HCT116 (cell line): Measurements from ENCODE around the gene REG1A. TPM values are rescaled to one million over a fixed set of nuclear protein-coding genes. Genes with fewer than 3 reads are reported as not detected.

Source experiments
- ATAC-seq: fragments of 200-7000 bp; cut with Tn5 transposase; 2 replicates; pipeline ENCODE4 v1.9.1; 2020; ENCODE audit warnings: mild to moderate bottlenecking, moderate library complexity
- BruUV-seq: library from RNA; stranded (reverse); fragments of 400-500 nt; replicated peaks from 2 replicates; lab custom pipeline; 2021; lab: Mats Ljungman, UMichigan
- CTCF ChIA-PET: fragments of 300-600 bp; sonication (Branson Sonifier 250); formaldehyde crosslinking; loops from one replicate; lab custom pipeline; 2021; ENCODE audit warnings: antibody characterized with exemption; lab: Charles Lee
- POLR2A ChIA-PET: fragments of 300-600, 350-600 bp; sonication (Branson Sonifier 250); formaldehyde crosslinking; loops from one replicate; lab custom pipeline; 2021; ENCODE audit warnings: antibody characterized with exemption; lab: Charles Lee
- RAD21 ChIA-PET, 2 experiments: fragments of 300-600 bp; sonication (Branson Sonifier 250); formaldehyde crosslinking; loops; one replicate each; lab custom pipeline; 2023; ENCODE audit warnings: low total read pairs in 2 of 2; ENCODE audit not compliant: uncharacterized antibody in 2 of 2, unreplicated experiment in 2 of 2, low non-redundant PET in 1 of 2; lab: Charles Lee
- DNase-seq: peaks from one replicate; pipeline ENCODE4 v3.0.0-alpha.2; 2010; ENCODE audit warnings: low read depth, low spot score
- H2AFZ ChIP-seq: fragments of 200-600 bp; shearing (Covaris generic), sonication (generic); 2 replicates; pipeline ENCODE4 v1.6.1; 2017; ENCODE audit warnings: low read depth, mixed run types, mixed read lengths, antibody characterized with exemption, low read length; ENCODE audit not compliant: poor library complexity, severe bottlenecking
- H3K27ac ChIP-seq: 2 replicates; pipeline ENCODE4 v1.5.1; 2012; ENCODE audit warnings: low read depth, low read length
- H3K27me3 ChIP-seq: fragments of 200-600 bp; sonication (generic); 2 replicates; pipeline ENCODE4 v1.6.1; 2016; ENCODE audit warnings: mixed run types, low read length, mixed read lengths; ENCODE audit not compliant: insufficient read depth
- H3K36me3 ChIP-seq, 2 experiments: fragments of 200-500 bp in 1 of 2; fragments of 200-600 bp in 1 of 2; sonication (Bioruptor generic) in 1 of 2; sonication (generic) in 1 of 2; 2 replicates each; pipeline versions ENCODE4 v1.5.1 to v1.6.1; 2014 to 2016; ENCODE audit warnings: low read length in 2 of 2, inconsistent platforms in 1 of 2, mixed read lengths in 1 of 2, mixed run types in 1 of 2; ENCODE audit not compliant: insufficient read depth in 2 of 2, control insufficient read depth in 1 of 2
- H3K4me1 ChIP-seq, 2 experiments: fragments of 200-600 bp in 1 of 2; sonication (generic) in 1 of 2; 2 replicates each; pipeline versions ENCODE4 v1.5.1 to v1.6.1; 2012 to 2017; ENCODE audit warnings: low read length in 2 of 2, inconsistent platforms in 1 of 2, mild to moderate bottlenecking in 1 of 2, mixed read lengths in 1 of 2, mixed run types in 1 of 2, moderate library complexity in 1 of 2; ENCODE audit not compliant: insufficient read depth in 2 of 2, control insufficient read depth in 1 of 2
- H3K4me2 ChIP-seq: fragments of 200-600 bp; sonication (generic); 2 replicates; pipeline ENCODE4 v1.6.1; 2017; ENCODE audit warnings: mixed run types, low read length, mixed read lengths
- H3K4me3 ChIP-seq, 2 experiments: fragments of 200-600 bp in 1 of 2; sonication (generic) in 1 of 2; replicated peaks in 1 of 2; 2 replicates each; pipeline ENCODE4 v1.5.1; 2011 to 2016; ENCODE audit warnings: low read length in 2 of 2, control low read depth in 1 of 2, low read depth in 1 of 2, mild to moderate bottlenecking in 1 of 2, mixed read lengths in 1 of 2, mixed run types in 1 of 2
- H3K79me2 ChIP-seq: fragments of 200-600 bp; sonication (generic); 2 replicates; pipeline ENCODE4 v1.6.1; 2017; ENCODE audit warnings: mild to moderate bottlenecking, mixed run types, low read length, moderate library complexity, mixed read lengths; ENCODE audit not compliant: insufficient read depth
- H3K9ac ChIP-seq: fragments of 200-600 bp; sonication (generic); 2 replicates; pipeline ENCODE4 v1.6.1; 2016; ENCODE audit warnings: low read length, mixed read lengths
- H3K9me2 ChIP-seq: fragments of 200-600 bp; sonication (generic), shearing (Covaris generic); 2 replicates; pipeline ENCODE4 v1.6.1; 2017; ENCODE audit warnings: mixed run types, mild to moderate bottlenecking, moderate library complexity; ENCODE audit not compliant: insufficient read depth
- H3K9me3 ChIP-seq, 2 experiments: fragments of 200-500 bp in 1 of 2; fragments of 200-600 bp in 1 of 2; sonication (Bioruptor generic) in 1 of 2; sonication (generic) in 1 of 2; 2 replicates each; pipeline ENCODE4 v1.6.1; 2014 to 2017; ENCODE audit warnings: low read length in 2 of 2, mixed read lengths in 2 of 2, inconsistent platforms in 1 of 2, low read depth in 1 of 2, mild to moderate bottlenecking in 1 of 2, mixed run types in 1 of 2, moderate library complexity in 1 of 2; ENCODE audit not compliant: control insufficient read depth in 1 of 2, insufficient read depth in 1 of 2
- H4K20me1 ChIP-seq: fragments of 200-600 bp; sonication (generic), shearing (Covaris generic); 2 replicates; pipeline ENCODE4 v1.6.1; 2017; ENCODE audit warnings: mixed run types, mild to moderate bottlenecking, moderate library complexity; ENCODE audit not compliant: insufficient read depth
- ATF3 ChIP-seq: IDR thresholded peaks from 2 replicates; pipeline ENCODE4 v1.6.1; 2012
- CBX3 ChIP-seq: IDR thresholded peaks from 2 replicates; pipeline ENCODE4 v1.6.1; 2012; ENCODE audit warnings: low read depth
- CTCF ChIP-seq, 3 experiments: fragments of 200-600 bp in 1 of 3; sonication (generic) in 1 of 3; IDR thresholded peaks in 2 of 3; conservative IDR thresholded peaks in 1 of 3; 2 replicates each; pipeline ENCODE4 v1.5.1; 2012 to 2017; ENCODE audit warnings: low read depth in 2 of 3, low read length in 2 of 3, antibody characterized with exemption in 1 of 3, borderline replicate concordance in 1 of 3, control low read depth in 1 of 3, mild to moderate bottlenecking in 1 of 3, mixed read lengths in 1 of 3, mixed run types in 1 of 3, moderate library complexity in 1 of 3; ENCODE audit not compliant: insufficient read depth in 1 of 3
- EGR1 ChIP-seq: IDR thresholded peaks from 2 replicates; pipeline ENCODE4 v1.6.1; 2012; ENCODE audit warnings: low read depth
- ELF1 ChIP-seq: IDR thresholded peaks from 2 replicates; pipeline ENCODE4 v1.6.1; 2012; ENCODE audit warnings: low read depth, borderline replicate concordance
- EZH2 ChIP-seq: fragments of 200-600 bp; sonication (generic); IDR thresholded peaks from 2 replicates; pipeline ENCODE4 v1.6.1; 2017; ENCODE audit warnings: antibody characterized with exemption, mixed run types
- EZH2phosphoT487 ChIP-seq: fragments of 200-600 bp; IDR thresholded peaks from 2 replicates; pipeline ENCODE4 v1.6.1; 2018; ENCODE audit warnings: antibody characterized with exemption, borderline replicate concordance
- FOSL1 ChIP-seq: IDR thresholded peaks from 2 replicates; pipeline ENCODE4 v1.6.1; 2012; ENCODE audit warnings: low read depth
- JUND ChIP-seq: IDR thresholded peaks from 2 replicates; pipeline ENCODE4 v1.6.1; 2012
- MAX ChIP-seq: IDR thresholded peaks from 2 replicates; pipeline ENCODE4 v1.6.1; 2012
- POLR2A ChIP-seq: IDR thresholded peaks from 2 replicates; pipeline ENCODE4 v1.7.0; 2011; ENCODE audit warnings: borderline replicate concordance; ENCODE audit not compliant: insufficient read depth, insufficient read length; ENCODE audit errors: extremely low read depth
- POLR2AphosphoS5 ChIP-seq: IDR thresholded peaks from 2 replicates; pipeline ENCODE4 v1.6.1; 2011; ENCODE audit warnings: mild to moderate bottlenecking, low read depth, low read length, moderate library complexity
- RAD21 ChIP-seq: IDR thresholded peaks from 2 replicates; pipeline ENCODE4 v1.6.1; 2012; ENCODE audit warnings: low read depth, mild to moderate bottlenecking
- SP1 ChIP-seq: IDR thresholded peaks from 2 replicates; pipeline ENCODE4 v1.6.1; 2012; ENCODE audit warnings: low read depth
- SRF ChIP-seq: IDR thresholded peaks from 2 replicates; pipeline ENCODE4 v1.6.1; 2012; ENCODE audit warnings: low read depth
- TCF7L2 ChIP-seq: IDR thresholded peaks from 2 replicates; pipeline ENCODE4 v1.7.0; 2011; ENCODE audit warnings: borderline replicate concordance, inconsistent platforms; ENCODE audit not compliant: insufficient read depth, insufficient read length; ENCODE audit errors: extremely low read depth
- YY1 ChIP-seq: IDR thresholded peaks from 2 replicates; pipeline ENCODE4 v1.6.1; 2011; ENCODE audit warnings: low read length, low read depth, moderate library complexity, mild to moderate bottlenecking; ENCODE audit not compliant: insufficient replicate concordance; ENCODE audit errors: extremely low read depth
- ZBTB33 ChIP-seq: IDR thresholded peaks from 2 replicates; pipeline ENCODE4 v1.6.1; 2011; ENCODE audit warnings: mild to moderate bottlenecking, low read length, moderate library complexity; ENCODE audit not compliant: insufficient replicate concordance; ENCODE audit errors: extremely low read depth
- ZNF274 ChIP-seq: fragments of 200-500 bp; sonication (Bioruptor generic); IDR thresholded peaks from 2 replicates; pipeline ENCODE4 v1.6.1; 2014; ENCODE audit warnings: mild to moderate bottlenecking, low read depth, low read length, inconsistent platforms
- intact Hi-C: fragments of 100-400 bp; cut with micrococcal nuclease; formaldehyde crosslinking; loops from 2 replicates; pipeline ENCODE4 v1.10.0; 2022
- total RNA-seq: library from RNA; stranded (reverse); gene quantifications from one replicate; pipeline ENCODE4 v1.2.1, GENCODE V29; 2021; ENCODE audit not compliant: unreplicated experiment

Gene REG1A
- total RNA-seq, 1 experiment from 2014 or later: 5.2 TPM

- BruUV-seq: no TSS peak
- ATAC-seq: no peak
- RAD21 ChIA-PET: no interaction called here
Measured at GRCh38 chr2:79105259-79105658, 15.0 kb upstream of the REG1A start.

More at GRCh38 chr2:79105259-79105658, 15.0 kb upstream of the REG1A start:
- Histone ChIP-seq H3K27me3 (no peaks in the 10 kb centered on the region), H3K27ac (no peak overlapping the region), H3K36me3 (no peaks in the 10 kb centered on the region), H3K79me2 (no peaks in the 10 kb centered on the region), H2AFZ (no peak overlapping the region), H3K9ac (no peak overlapping the region), H3K4me3 (no peak overlapping the region), H3K9me2 (no peaks in the 10 kb centered on the region), H3K4me2 (no peak overlapping the region), H3K4me1 (no peaks in the 10 kb centered on the region), H3K9me3 (peaks cover 0 to 5% of the 10 kb centered on the region in 2 experiments; a peak in 2 of 4 replicates), H4K20me1 (no peaks in the 10 kb centered on the region)
- intact Hi-C loops: no loop called here
- TF ChIP-seq YY1 (no peak), EGR1 (no peak), RAD21 (no peak), EZH2phosphoT487 (no peak), POLR2AphosphoS5 (no peak), CBX3 (no peak), POLR2A (no peak), FOSL1 (no peak), CTCF (IDR thresholded peaks at IDR 0.05 in 2 of 3, conservative IDR thresholded peaks at IDR 0.05 in 1 of 3; ENCODE audit: borderline replicate concordance in 1 of 3, insufficient read depth in 1 of 3, low read depth in 2 of 3, low read length in 2 of 3) (no peak), ZNF274 (no peak), ELF1 (no peak), TCF7L2 (no peak), MAX (no peak), ATF3 (no peak), JUND (no peak), EZH2 (no peak), SP1 (no peak), ZBTB33 (no peak), SRF (no peak)
- ChIA-PET CTCF (no interaction called here), POLR2A (no interaction called here)
- DNase-seq: no peak
